Measurements from ENCODE around the gene ACTA2.

DNA sequence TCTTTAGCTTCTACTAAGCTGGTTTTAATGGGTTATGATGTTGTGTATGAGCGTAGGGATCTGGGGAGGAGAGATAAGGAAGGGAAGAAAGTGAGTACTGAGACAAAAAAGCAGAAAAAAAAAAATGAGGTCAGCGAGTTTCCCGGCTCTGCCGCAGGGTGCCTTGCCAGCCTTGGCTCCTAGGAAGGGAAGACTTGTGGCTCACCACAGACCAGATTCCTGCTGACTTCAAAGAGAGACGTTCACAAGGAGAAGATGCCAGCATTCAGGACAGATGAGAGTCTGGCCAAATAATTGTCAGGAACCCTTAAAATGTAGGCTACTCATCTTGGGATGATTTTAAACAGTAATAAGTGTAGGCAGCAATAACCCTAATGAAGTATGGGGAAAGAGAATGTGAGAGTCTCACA, 26.6 kb upstream of the ACTA2 start:
- TF ChIP-seq SP1 (IDR thresholded peaks at IDR 0.05) = no peak
- TF ChIP-seq BHLHE40 (IDR thresholded peaks at IDR 0.05; ENCODE audit: borderline replicate concordance) = no peak
- TF ChIP-seq ELF4 (IDR thresholded peaks at IDR 0.05) = no peak
- no peak for TF ChIP-seq TARDBP (IDR thresholded peaks at IDR 0.05)
- no peak for TF ChIP-seq FOXK2 (IDR thresholded peaks at IDR 0.05)
- TF ChIP-seq, protein P1, sequence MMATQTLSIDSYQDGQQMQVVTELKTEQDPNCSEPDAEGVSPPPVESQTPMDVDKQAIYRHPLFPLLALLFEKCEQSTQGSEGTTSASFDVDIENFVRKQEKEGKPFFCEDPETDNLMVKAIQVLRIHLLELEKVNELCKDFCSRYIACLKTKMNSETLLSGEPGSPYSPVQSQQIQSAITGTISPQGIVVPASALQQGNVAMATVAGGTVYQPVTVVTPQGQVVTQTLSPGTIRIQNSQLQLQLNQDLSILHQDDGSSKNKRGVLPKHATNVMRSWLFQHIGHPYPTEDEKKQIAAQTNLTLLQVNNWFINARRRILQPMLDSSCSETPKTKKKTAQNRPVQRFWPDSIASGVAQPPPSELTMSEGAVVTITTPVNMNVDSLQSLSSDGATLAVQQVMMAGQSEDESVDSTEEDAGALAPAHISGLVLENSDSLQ (IDR thresholded peaks at IDR 0.05) = no peak
- TF ChIP-seq FOXM1 (IDR thresholded peaks at IDR 0.05; ENCODE audit: borderline replicate concordance) = no peak
- no peak for TF ChIP-seq SUZ12 (IDR thresholded peaks at IDR 0.05)
- TF ChIP-seq ZNF384 (IDR thresholded peaks at IDR 0.05) = no peak
- no peak for TF ChIP-seq LEF1 (IDR thresholded peaks at IDR 0.05; ENCODE audit: borderline replicate concordance)
- no peak for TF ChIP-seq FOXA1 (IDR thresholded peaks at IDR 0.05)
- TF ChIP-seq HDGF (IDR thresholded peaks at IDR 0.05; ENCODE audit: borderline replicate concordance) = no peak
- TF ChIP-seq NFRKB (IDR thresholded peaks at IDR 0.05) = no peak
- no peak for TF ChIP-seq CTBP1 (IDR thresholded peaks at IDR 0.05; ENCODE audit: borderline replicate concordance)

Measured in HEK293T (cell line).